ENCODE results near the gene KCNQ5. TPM values are rescaled to one million over a fixed set of nuclear protein-coding genes. Genes with fewer than 3 reads are reported as not detected.

KCNQ5 gene
- total RNA-seq, 2 donors from 2014 or later = 0.22 to 0.56 TPM

DNA sequence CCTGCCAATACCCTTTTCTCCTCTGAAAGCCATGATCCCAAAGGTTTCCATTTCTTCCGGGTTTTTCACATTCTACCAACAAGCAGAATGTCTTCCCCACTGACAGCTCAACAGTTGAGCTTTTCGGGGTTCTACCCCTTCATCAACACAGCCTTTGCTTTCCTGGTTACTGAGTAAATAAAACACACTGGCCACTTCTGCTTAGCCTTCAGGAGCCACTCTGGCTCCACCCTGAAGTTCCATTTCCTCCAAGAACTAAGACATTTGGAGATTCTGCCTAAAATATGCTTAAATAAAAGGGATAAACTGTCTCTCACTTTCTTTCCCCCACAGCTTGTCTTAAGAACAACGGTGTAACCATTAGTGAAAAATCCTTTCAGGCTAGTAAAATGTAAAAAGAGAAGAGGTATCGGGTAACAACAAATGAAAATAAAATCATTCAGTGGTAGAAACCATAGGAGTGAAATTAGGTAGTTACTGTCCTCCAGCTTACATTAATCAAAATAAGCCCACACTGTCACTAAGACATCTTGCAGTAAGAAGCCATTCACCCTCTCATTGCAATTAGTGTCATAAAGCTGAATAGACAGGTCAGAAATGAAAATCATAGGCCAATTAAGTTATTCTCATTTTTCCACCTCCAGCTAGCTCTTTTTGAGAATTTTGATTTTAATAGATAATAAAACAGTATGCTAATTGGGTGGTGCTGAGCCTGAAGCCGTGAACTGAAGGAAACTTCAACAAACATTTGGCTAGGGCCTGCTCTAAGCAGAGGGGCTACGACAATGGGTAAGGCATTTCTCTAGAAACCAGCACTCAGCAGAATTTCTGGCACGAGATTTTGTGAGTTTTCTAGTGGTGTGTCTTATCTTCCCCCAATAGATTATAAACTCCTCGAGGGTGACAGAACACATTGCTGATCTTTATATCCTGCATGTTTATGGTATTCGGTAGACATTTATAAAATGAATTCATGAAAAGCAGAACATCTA, 409.2 kb downstream of the KCNQ5 start:
- DNase-seq = no peak
- Histone ChIP-seq H3K4me1 (no peaks in the 10 kb centered on the region), H3K9ac (ENCODE audit: low read depth in 2 of 2, low read length in 2 of 2) (no peak overlapping the region), H3K36me3 (no peaks in the 10 kb centered on the region), H3K27me3 (no peaks in the 10 kb centered on the region), H3K4me3 (no peak overlapping the region), H3K27ac (no peak overlapping the region), H3K9me3 (no peaks in the 10 kb centered on the region)
- TF ChIP-seq, protein P1, sequence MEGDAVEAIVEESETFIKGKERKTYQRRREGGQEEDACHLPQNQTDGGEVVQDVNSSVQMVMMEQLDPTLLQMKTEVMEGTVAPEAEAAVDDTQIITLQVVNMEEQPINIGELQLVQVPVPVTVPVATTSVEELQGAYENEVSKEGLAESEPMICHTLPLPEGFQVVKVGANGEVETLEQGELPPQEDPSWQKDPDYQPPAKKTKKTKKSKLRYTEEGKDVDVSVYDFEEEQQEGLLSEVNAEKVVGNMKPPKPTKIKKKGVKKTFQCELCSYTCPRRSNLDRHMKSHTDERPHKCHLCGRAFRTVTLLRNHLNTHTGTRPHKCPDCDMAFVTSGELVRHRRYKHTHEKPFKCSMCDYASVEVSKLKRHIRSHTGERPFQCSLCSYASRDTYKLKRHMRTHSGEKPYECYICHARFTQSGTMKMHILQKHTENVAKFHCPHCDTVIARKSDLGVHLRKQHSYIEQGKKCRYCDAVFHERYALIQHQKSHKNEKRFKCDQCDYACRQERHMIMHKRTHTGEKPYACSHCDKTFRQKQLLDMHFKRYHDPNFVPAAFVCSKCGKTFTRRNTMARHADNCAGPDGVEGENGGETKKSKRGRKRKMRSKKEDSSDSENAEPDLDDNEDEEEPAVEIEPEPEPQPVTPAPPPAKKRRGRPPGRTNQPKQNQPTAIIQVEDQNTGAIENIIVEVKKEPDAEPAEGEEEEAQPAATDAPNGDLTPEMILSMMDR (IDR thresholded peaks at IDR 0.05) = no peak
- intact Hi-C loops (cut with DNase I) = no loop called here

DNA sequence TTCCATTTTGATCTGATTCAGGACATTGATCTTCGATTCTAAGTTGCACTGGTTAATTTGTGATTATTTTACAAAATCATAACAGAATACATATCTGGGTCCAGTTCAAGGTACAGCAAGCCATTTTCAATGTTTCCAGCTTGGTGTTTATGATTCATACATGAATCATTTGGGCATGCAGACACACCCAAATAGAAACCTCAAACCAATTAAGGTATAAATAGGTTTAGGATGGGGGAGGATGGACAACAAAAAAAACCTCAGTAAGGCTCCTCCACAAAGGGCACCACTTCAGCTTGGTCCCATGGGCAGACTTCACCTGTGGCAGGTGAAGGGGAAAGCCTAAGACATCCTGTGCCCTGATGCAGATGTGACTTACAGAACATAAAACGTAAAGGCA, 410.7 kb downstream of the KCNQ5 start:
- Histone ChIP-seq H3K4me3 (no peak overlapping the region), H3K36me3 (no peaks in the 10 kb centered on the region), H3K27ac (no peak overlapping the region), H3K9me3 (no peaks in the 10 kb centered on the region), H3K4me1 (no peaks in the 10 kb centered on the region), H3K9ac (ENCODE audit: low read depth in 2 of 2, low read length in 2 of 2) (no peak overlapping the region), H3K27me3 (no peaks in the 10 kb centered on the region)
- DNase-seq = no peak
- intact Hi-C loops (cut with DNase I) = no loop called here
- TF ChIP-seq, protein P1 (IDR thresholded peaks at IDR 0.05) = no peak

DNA sequence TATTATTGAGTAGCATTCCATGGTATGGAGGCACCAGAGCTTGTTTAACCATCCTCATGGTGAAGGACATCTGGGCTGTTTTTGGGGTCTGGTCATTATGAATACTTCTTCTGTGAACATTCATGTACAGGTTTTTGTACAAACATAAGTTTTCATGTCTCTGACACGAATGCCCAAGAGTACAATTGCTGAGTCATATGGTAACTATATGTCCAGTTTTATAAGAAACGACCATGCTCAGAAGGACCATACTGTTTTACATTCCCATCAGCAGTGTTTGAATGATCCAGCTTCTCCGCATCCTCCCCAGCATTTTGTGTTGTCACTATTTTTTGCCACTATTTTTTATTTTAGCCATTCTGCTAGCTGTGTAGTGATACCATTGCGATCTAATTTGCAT, 414.8 kb downstream of the KCNQ5 start:
- TF ChIP-seq, protein P1 (IDR thresholded peaks at IDR 0.05) = no peak
- Histone ChIP-seq H3K9me3 (no peaks in the 10 kb centered on the region), H3K4me3 (no peak overlapping the region), H3K36me3 (no peaks in the 10 kb centered on the region), H3K4me1 (no peaks in the 10 kb centered on the region), H3K27ac (no peak overlapping the region), H3K9ac (ENCODE audit: low read depth in 2 of 2, low read length in 2 of 2) (no peak overlapping the region), H3K27me3 (no peaks in the 10 kb centered on the region)
- intact Hi-C loops (cut with DNase I) = no loop called here
- no peak for DNase-seq

DNA sequence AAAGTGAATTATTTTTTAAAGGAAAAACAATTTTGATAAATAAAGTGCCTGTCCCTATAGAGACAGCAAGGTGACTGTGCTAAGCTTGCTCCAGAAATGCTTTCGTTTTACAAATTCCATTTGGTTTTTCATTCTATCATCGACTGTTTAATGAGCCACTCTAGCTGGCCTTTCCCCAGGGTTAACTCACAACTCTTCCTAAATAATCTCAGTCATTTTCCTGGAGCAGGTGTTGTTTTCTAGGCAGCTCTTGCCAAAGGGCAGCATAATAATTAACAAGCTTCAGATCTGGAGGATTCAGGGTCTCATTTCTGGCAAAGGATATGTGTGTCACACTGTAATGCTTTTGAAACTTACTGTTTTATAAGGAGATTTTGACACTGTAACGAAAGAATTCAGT, 419.2 kb downstream of the KCNQ5 start:
- Histone ChIP-seq H3K27ac (no peak overlapping the region), H3K4me1 (no peaks in the 10 kb centered on the region), H3K27me3 (no peaks in the 10 kb centered on the region), H3K36me3 (no peaks in the 10 kb centered on the region), H3K9ac (ENCODE audit: low read depth in 2 of 2, low read length in 2 of 2) (no peak overlapping the region), H3K9me3 (no peaks in the 10 kb centered on the region), H3K4me3 (no peak overlapping the region)
- DNase-seq = no peak
- intact Hi-C loops (cut with DNase I) = no loop called here
- TF ChIP-seq, protein P1 (IDR thresholded peaks at IDR 0.05) = no peak

DNA sequence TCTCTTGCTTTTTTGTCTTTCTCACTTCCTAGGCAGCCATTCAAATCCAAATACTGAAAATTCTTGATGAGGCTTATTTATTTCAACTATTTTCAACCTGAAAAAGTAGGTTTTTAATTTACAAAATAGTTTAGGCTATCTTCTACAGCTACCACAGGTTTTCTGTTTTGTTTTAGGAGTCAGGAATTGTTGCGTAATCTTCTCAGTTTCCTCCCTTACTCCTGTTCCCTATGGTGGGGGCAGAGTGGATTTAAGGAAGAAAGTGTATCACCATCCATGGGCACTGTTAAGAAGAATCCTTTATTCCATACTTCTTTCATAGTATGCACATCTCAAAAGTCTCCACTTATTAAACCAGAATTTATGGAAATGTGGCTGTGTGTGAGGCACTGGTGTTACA, 421.0 kb downstream of the KCNQ5 start:
- Histone ChIP-seq H3K9ac (ENCODE audit: low read depth in 2 of 2, low read length in 2 of 2) (no peak overlapping the region), H3K27me3 (no peaks in the 10 kb centered on the region), H3K36me3 (no peaks in the 10 kb centered on the region), H3K9me3 (no peaks in the 10 kb centered on the region), H3K4me3 (no peak overlapping the region), H3K27ac (no peak overlapping the region), H3K4me1 (no peaks in the 10 kb centered on the region)
- no peak for DNase-seq
- TF ChIP-seq, protein P1 (IDR thresholded peaks at IDR 0.05) = no peak
- intact Hi-C loops (cut with DNase I) = no loop called here
